ENCODE results near the gene TUFT1. TPM values are rescaled to one million over a fixed set of nuclear protein-coding genes. Genes with fewer than 3 reads are reported as not detected.

TUFT1 gene, protein sequence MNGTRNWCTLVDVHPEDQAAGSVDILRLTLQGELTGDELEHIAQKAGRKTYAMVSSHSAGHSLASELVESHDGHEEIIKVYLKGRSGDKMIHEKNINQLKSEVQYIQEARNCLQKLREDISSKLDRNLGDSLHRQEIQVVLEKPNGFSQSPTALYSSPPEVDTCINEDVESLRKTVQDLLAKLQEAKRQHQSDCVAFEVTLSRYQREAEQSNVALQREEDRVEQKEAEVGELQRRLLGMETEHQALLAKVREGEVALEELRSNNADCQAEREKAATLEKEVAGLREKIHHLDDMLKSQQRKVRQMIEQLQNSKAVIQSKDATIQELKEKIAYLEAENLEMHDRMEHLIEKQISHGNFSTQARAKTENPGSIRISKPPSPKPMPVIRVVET
- 1.6 and 1.7 TPM in 2 replicates for total RNA-seq

DNA sequence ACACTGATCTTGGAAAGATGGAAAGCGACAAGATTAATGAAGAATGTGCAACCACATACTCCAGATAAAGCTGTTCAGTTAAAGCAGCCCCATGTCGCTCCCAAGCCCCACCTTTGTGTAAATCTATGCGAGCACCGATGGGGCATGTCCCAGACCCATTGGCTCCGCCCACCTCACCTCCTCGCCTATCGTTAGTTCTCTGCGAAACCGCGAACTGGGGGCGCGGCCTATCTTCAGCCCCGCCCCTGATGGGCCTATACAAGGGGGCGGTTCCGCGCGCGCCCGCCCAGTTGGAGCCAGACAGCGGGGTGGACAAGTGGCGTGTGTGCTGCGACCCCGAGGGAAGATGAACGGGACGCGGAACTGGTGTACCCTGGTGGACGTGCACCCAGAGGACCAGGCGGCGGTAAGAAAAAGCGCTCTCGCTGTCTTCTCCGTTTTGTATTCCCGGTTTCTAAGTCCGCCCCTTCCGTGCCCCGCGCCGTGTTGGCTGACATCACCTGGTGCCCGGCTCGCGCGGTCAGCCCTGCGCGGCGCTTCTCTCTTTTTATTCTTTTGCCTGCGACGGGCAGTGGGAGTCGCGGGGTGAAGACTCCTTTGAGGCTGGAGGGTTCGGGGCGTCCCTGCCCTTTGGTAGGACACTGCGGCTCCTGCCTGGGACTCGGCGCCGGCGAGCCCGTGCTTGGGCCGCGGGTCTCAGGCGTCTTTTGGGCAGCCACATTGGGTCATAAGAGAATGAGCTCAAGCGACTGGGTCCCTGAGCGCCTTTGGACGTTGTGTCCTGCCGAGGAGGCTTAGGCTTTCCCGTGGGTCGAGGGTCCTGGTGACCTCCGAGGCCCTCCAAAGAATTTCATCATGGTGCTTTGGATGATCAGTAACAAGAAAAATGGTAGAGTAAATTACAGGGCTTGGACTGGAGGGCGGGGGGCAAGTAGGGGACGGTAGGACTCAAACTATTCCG lies at the start of gene TUFT1:
Gene TUFT1, plus strand, starts transcription at position 289 of the 961 bp plus-strand sequence. Its CDS starts 58 bp downstream, at position 347.
- intact Hi-C loops (cut with micrococcal nuclease) = loop anchor here (2.0 kb wide), 2 partner anchors 30 to 290 kb away; partner anchors contain the start of genes CGN and RORC

GRCh38 chr1:151491641-151492040 lies 48.5 kb upstream of the TUFT1 start:
- intact Hi-C loops (cut with micrococcal nuclease) = no loop called here

DNA sequence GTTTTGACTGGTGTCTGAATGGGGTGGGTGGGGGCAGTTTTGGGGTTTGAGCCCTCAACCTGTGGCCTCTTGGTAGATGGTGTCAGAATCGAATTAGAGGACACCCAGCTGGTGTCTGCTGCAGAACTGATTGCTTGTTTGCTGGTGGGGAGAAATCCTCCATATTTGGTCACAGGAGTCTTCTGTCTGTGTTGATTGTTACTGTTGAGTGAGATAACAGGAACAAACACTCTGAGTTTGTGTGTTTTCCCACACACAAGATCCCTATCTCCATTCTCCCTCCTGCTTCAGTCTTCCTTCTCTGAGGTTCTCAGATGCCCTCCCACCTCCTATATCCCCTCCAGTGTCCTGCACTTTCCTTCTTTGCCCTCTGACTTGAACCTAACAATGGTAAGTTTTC lies 48.0 kb upstream of the TUFT1 start:
- intact Hi-C loops (cut with micrococcal nuclease) = no loop called here

- intact Hi-C loops (cut with micrococcal nuclease) = no loop called here
These were observed 47.1 kb upstream of the TUFT1 start for GRCh38 chr1:151493042-151493441.

DNA sequence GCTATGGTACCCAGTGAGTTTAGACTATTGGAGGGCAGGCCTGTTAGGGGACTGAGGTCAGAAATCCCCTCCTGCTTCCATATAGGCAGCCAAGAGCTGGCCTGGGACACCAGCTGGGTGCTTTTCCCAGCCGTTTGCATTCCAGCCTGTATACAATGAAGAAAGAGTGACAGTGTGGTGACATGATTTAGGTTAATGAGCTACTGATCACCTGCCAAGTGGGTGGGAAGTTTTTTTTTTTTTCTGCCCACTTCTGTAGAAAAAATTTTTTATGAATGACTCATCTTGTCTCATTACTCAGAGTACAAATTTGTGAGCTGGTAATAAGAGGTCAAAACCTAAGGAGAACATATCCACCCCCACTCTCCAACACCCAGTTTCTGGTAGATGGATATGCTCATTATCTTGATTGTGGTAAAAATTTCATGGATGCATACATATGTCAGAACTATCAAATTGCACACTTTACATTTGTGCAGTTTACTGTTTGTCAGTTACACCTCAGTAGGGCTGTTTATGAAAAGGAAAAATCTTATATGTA lies 45.3 kb upstream of the TUFT1 start:
- intact Hi-C loops (cut with micrococcal nuclease) = no loop called here

DNA sequence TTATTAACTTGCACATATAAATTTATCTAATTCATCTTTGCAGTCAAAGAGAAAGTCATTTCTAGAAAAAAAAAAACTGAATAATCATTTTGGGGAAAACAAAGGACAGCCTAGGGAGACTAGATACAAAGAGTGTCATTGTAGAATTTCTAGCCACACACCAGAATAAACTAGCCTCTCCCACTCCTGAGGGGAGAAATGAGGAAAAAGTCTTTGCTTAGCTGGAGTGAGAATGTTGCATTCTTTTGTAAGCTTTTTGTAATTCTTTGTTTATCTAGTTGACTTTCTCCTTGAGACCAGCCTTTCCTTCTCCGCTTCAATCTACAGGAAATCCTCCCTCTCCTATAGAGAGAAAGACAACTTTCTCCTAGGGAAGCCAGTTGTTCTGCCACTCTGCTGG lies 44.8 kb upstream of the TUFT1 start:
- intact Hi-C loops (cut with micrococcal nuclease) = no loop called here

DNA sequence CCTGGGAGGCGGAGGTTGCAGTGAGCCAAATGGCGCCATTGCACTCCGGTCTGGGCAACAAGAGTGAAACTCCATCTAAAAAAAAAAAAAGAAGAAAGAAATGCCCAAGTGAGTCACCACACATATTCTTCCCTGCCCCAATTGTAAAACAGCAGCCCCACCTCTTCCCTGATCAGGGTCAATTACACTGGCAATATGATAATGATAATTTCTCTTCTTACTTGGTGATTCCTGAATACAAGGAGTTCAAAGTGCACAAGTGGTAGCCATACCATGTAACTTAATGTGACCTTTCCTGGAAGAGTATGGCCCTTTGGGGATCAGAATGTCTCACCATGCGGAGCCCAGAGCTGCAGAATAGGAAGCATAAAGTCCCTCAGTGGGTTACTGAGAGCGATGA lies 40.7 kb upstream of the TUFT1 start:
- intact Hi-C loops (cut with micrococcal nuclease) = no loop called here

- intact Hi-C loops (cut with micrococcal nuclease) = no loop called here
These were observed 40.2 kb upstream of the TUFT1 start for GRCh38 chr1:151499930-151500329.

DNA sequence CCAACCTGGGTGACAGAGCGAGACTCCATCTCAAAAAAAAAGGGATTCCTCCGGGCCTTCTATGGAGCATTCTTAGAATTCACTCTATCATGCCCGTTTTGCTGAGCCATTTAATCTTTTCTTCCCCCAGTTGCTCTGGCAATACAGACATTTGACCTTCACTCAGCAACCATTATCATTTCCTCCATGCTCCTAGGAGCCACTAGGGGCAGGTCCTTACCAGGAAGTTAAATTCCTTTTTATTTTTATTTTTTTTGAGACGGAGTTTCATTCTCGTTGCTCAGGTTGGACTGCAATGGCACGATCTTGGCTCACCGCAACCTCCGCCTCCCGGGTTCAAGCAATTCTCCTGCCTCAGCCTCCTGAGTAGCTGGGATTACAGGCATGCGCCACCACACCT lies 38.6 kb upstream of the TUFT1 start:
- intact Hi-C loops (cut with micrococcal nuclease) = no loop called here

DNA sequence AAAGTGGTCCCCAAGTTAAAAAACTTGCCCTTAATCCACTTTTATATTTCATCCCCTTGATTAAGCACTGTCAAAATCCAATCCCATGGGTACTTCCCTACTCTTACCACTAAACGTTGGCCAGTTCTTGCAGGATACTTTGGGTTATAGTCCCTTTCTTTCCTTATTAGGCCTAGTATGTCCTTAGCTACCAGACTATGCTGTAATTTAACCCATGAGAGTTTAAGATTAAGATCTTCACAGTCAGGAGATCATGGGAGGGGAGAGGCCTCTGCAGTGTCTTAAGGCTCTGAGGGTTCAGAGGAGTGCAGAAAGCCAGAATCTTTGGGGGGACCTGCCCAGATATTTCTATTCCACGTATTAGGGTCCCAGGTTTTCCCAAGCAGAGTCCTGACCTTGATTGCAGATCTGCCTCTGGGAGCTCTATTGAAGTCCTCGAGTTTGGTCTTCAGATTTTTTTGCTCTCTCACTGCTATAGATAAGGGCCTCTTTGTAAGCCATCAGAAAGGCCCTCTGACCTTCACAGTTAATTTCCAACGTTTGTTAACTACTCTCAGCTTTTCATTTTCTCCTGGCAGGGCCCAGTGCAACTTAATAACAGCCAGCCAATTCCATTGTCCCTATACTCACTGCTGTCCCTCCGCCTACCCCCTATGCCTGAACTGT lies 37.9 kb upstream of the TUFT1 start:
- intact Hi-C loops (cut with micrococcal nuclease) = no loop called here

- intact Hi-C loops (cut with micrococcal nuclease) = no loop called here
These were observed 37.0 kb upstream of the TUFT1 start for GRCh38 chr1:151502859-151503780.

GRCh38 chr1:151504252-151504651 lies 35.9 kb upstream of the TUFT1 start:
- intact Hi-C loops (cut with micrococcal nuclease) = no loop called here

DNA sequence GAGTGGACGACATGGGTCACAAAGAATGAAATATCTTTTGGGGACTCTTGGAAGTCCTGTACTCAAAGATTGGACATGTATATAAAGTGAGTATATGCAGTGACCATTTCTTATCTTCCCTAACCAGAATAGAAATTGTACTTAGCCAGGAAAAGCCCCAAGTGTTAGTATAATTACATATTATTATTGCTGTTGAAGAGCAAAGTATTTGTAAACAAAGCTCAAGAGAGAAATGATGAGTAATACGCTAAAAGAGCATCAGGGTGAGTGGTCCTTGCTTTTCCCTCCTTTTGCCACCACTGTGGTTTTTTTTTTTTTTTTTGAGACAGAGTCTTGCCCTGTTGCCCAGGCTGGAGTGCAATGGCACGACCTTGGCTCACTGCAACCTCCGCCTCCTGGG lies 35.4 kb upstream of the TUFT1 start:
- intact Hi-C loops (cut with micrococcal nuclease) = no loop called here

DNA sequence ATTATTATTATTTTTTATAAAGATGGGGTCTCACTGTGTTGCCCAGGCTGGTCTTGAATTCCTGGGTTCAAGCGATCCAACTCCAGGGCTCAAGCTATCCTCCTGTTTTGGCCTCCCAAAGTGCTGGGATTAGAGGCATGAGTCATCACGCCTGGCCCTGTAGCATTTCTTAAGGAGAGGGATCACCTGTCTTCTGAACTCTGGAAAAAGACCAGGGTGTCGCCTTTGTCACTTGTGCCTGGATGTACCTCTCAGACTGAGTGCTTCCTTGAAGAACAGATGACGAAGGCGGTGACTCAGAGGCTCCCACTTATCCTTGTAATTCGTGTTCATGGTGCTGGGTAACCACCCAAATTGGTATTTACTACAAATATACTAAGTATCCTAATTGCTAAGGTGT lies 31.3 kb upstream of the TUFT1 start:
- intact Hi-C loops (cut with micrococcal nuclease) = no loop called here

DNA sequence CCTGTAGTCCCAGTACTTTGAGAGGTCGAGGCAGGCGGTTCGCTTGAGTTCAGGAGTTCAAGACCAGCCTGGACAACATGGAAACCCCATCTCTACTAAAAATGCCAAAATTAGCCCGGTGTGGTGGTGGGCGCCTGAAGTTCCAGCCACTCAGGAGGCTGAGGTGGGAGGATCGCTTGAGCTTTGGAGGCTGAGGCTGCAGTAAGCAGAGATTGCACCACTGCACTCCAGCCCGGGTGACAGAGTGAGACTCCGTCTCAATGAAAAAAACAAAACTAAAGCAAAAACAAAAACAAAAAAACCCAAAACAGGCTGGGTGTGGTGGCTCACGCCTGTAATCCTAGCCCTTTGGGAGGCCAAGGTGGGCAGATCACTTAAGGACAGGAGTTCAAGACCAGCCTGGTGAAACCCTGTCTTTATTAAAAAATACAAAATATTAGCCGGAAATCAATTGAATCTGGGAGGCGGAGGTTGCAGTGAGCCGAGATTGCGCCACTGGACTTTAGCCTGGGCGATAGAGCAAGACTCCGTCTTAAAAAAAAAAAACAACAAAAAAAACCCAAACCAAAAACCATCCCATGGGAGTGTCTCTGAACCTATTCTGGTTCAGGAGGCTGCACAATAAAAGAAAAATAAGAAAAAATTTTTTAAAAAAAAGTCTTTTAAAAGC lies 30.6 kb upstream of the TUFT1 start:
- intact Hi-C loops (cut with micrococcal nuclease) = loop anchor here (2.0 kb wide), 1 partner anchor 31 kb away; the partner anchor contains the start of gene TUFT1

GRCh38 chr1:151510020-151510405 lies 30.1 kb upstream of the TUFT1 start:
- intact Hi-C loops (cut with micrococcal nuclease) = loop anchor here (2.0 kb wide), 1 partner anchor 31 kb away; the partner anchor contains the start of gene TUFT1

- intact Hi-C loops (cut with micrococcal nuclease) = loop anchor here (2.0 kb wide), 1 partner anchor 30 kb away; the partner anchor contains the start of gene TUFT1
These were observed 29.5 kb upstream of the TUFT1 start for GRCh38 chr1:151510614-151510956.

- intact Hi-C loops (cut with micrococcal nuclease) = loop anchor here (2.0 kb wide), 1 partner anchor 30 kb away; the partner anchor contains the start of gene TUFT1
These were observed 29.0 kb upstream of the TUFT1 start, which contains the start of gene CGN for GRCh38 chr1:151510957-151511635. Gene CGN, plus strand, starts transcription at chr1:151511387. Its CDS starts 7,133 bp downstream, at chr1:151518520.

Measured in T-helper 2 cell treated with Interferon-gamma antibody and Interleukin-4, amounts not matched to agents 100 ng/mL and 5 ng/mL, for 36 hours (primary cell).